T-helper 2 cell (primary cell): ENCODE data around the gene ICE1.
"Not testable (repeated sequence)": the region's sequence is repeated elsewhere in the genome, so short reads cannot be mapped to it uniquely, and the experiment has no call there.

Experiments used
- DNase-seq, 5 experiments: peaks; one replicate each; pipeline versions ENCODE4 v3.0.0 to v3.0.0-alpha.2; 2012 to 2022

ICE1 gene

GRCh38 chr5:5453131-5453530 is 30.7 kb downstream of the ICE1 start:
- DNase-seq = no peak

DNA sequence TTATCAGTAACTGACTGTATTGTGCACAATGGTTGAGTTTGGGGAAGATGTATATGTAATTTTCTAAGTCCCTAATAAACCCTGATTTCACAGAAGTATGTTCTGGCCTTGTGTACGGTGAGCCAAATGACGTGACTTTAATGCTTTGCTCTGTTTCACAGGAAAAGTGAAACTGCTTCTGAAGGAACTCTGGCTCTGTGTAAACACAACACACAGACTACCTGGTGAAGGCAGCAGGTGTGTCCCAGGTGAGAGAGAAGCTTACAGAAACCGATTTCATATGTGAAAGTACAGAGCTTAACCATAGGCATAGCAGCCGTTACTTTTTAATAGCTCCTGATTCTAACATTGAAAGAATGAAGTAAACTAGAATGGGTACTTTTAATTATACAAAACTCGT is 31.9 kb downstream of the ICE1 start:
- no peak for DNase-seq

- no peak for DNase-seq
Measured at GRCh38 chr5:5456858-5457257, 34.4 kb downstream of the ICE1 start.

DNA sequence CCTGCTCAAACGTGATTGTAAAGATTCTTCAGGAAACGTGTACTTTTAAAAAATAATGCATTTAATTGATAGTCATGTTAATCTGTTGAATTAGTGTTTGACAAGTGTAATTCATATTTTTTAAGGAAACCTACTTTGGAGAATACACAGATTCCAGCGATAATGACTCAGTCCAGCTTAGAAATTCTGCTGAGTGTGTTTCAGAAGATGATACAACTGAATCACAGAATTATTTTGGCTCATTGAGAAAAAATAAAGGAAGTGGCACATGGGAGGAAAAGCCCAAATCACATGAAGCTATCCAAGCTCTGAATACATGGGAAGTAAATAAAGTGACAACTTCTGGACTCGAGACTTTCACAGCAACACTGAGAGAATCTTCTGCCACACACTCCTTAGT is 37.8 kb downstream of the ICE1 start:
- no peak for DNase-seq

- DNase-seq = no peak
Measured at GRCh38 chr5:5461012-5461411, 38.5 kb downstream of the ICE1 start.

- DNase-seq = no peak
Measured at GRCh38 chr5:5464036-5464715, 41.7 kb downstream of the ICE1 start.

GRCh38 chr5:5466227-5466626 is 43.8 kb downstream of the ICE1 start:
- DNase-seq = no peak

DNA sequence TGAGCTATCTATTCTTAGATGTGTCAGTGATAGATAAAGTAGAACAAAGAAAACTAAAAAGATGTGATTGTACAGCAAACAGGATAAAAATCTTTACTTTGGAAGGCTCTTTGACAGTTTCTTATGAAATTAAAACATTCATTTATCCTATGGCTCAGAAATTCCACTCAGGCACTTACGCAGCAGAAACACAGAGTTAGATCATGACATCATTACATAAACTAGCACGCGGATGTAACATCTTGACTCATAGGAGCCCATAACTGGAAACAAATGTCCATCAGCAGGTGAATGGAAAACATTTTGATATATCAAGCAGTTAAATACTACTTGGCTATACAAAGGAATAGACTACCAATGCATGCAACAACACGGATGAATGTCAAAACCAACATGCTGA is 45.3 kb downstream of the ICE1 start:
- no peak for DNase-seq

DNA sequence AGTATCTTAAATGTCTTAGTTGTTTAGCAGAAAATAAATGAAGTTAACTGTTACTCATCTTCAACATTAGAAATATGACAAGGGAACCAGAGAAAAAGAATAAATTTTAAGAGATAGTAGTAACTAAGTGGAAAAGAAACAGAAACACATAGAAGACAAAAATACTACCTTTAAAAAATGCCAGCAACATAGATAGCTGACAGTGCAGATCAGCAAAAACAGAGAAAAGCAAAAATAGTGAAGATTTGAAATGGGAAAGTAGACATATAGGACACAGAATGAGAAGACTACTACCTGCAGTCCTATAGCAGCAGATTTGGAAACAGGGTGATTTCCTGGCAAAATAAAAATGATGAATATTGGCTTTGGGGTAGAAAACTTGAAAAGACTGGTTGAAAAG is 48.5 kb downstream of the ICE1 start:
- DNase-seq = no peak

GRCh38 chr5:5473226-5473625 is 50.7 kb downstream of the ICE1 start:
- DNase-seq = no peak

DNA sequence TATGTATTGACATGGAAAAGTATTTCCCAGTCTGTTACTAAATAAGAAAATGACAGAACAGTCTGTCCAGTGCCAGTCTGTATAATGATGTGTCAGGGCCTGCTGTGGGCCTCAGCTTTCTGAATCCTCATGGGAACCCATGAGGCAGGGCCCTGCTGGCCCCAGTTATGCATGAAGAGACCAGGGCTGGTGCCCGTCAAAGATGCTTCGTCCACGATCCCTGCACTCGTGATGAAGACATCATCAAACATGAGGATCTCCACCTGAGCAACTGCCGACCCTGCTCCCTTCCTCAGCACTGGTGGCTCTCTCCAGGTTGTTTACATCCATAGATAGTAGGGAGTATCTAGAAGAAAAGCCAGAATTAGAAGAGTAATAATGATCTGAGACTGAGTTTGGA is 52.5 kb downstream of the ICE1 start:
- no peak for DNase-seq

- DNase-seq = no peak
Measured at GRCh38 chr5:5475975-5476374, 53.5 kb downstream of the ICE1 start.

- not testable (repeated sequence) for DNase-seq
Measured at GRCh38 chr5:5479578-5479977, 57.1 kb downstream of the ICE1 start.

DNA sequence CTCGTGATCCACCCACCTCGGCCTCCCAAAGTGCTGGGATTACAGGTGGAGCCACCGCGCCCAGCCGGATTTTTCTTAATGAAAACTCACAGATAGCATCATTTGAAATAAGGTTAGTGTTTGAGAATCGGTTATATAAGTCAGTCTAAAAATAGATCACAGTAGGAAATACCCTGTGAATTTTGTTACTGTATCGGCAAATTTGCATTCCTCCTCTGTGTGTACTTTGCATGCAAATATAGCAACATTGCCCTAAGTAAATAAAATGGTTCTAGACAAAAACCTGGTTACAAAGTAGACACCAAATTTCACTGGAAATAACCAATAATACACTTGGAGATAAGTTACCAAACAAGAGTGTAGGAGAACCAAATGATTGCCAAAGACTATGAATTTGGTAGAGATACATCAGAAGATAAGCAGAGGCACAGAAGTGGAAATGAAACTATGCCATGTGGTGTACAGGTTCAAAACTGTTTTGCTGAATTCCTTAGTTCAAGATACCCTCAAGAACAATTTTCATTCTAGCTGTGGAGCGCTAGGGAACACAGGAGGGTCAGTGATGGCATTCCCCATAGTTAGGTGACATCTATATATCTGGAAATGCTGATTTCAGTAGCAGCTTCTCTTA is 58.1 kb downstream of the ICE1 start:
- peak in 1 of 5 experiments; percentile 55 for DNase-seq

GRCh38 chr5:5481206-5481605 is 58.7 kb downstream of the ICE1 start:
- peak in 2 of 5 experiments; percentile 23 to 76 for DNase-seq

- DNase-seq = no peak
Measured at GRCh38 chr5:5481633-5482032, 59.2 kb downstream of the ICE1 start.

- DNase-seq = no peak
Measured at GRCh38 chr5:5483350-5483749, 60.9 kb downstream of the ICE1 start.

- no peak for DNase-seq
Measured at GRCh38 chr5:5483880-5484598, 61.6 kb downstream of the ICE1 start.

GRCh38 chr5:5486122-5486521 is 63.6 kb downstream of the ICE1 start:
- peak in 1 of 5 experiments; percentile 35 for DNase-seq

DNA sequence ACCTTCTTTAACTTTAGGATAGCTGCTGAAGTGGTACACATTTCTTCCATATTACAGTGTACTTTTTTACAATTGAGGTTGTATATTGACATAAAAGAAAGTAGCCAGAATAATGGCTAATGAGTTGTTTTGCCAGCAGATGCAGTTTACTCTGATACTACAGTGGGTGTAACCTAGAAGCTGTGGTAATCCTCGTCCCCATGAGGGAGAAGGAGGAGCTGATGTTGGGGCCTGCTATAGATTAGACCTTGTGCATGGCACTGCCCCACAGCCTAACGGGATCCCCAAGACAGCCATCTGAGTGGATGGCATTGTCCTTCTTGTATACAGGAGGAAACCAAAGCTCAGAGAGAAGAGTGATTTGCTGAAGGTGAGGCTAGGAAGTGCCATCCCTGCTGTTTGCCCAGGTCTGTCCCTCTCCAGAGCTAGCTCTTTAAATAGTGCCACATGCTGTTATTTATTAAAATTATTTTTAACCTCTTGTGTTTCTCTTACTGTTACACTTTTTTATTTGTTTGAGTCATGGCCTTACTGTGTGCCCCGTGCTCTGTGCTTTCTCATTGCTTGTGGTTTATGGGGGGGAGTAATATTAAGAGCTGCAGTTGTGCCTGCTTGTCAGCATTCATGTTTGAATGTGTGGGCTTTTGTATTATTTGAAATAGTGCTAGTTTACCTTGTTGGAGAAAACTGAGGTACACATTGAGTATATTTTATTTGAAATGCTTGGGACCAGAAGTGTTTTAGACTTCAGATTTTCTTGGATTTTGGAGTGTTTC is 65.3 kb downstream of the ICE1 start:
- peak in 1 of 5 experiments; percentile 33 for DNase-seq

GRCh38 chr5:5490774-5491347 is 68.4 kb downstream of the ICE1 start:
- DNase-seq = no peak

- peak in 2 of 5 experiments; percentile 39 to 73 for DNase-seq
Measured at GRCh38 chr5:5492087-5492933, 69.8 kb downstream of the ICE1 start.
